ENCODE results near the gene COMMD1.
A peak's percentile ranks its signal among the peaks of the same experiment; 100 is the strongest.
"Not testable (repeated sequence)": the region's sequence is repeated elsewhere in the genome, so short reads cannot be mapped to it uniquely, and the experiment has no call there.

COMMD1 gene

GRCh38 chr2:62102402-62102920 lies 197.0 kb downstream of the COMMD1 start:
- Mint-ChIP-seq H3K36me3 (ENCODE audit: insufficient read depth) (no peaks in the 10 kb centered on the region), H3K4me3 (no peak overlapping the region), H3K4me1 (ENCODE audit: low read depth in 2 of 2) (peaks cover 0 to 6% of the 10 kb centered on the region in 2 donors), H3K27me3 (no peaks in the 10 kb centered on the region), H3K27ac (peak overlapping the region in 1 of 2 donors; percentile 15), H3K9me3 (no peaks in the 10 kb centered on the region)
- ATAC-seq (replicated peaks) (no peak), DNase-seq (no peak)

- no peak overlapping the region for H3K27ac Mint-ChIP-seq
- no peaks in the 10 kb centered on the region for H3K27me3 Mint-ChIP-seq
- H3K4me1 Mint-ChIP-seq (ENCODE audit: low read depth in 2 of 2) = peaks cover 0 to under 1% of the 10 kb centered on the region in 2 donors
- H3K9me3 Mint-ChIP-seq = no peaks in the 10 kb centered on the region
- ATAC-seq (replicated peaks) (no peak), DNase-seq (no peak)
- H3K36me3 Mint-ChIP-seq (ENCODE audit: insufficient read depth) = no peaks in the 10 kb centered on the region
- no peak overlapping the region for H3K4me3 Mint-ChIP-seq
Observed at GRCh38 chr2:62109554-62109953, 204.1 kb downstream of the COMMD1 start.

GRCh38 chr2:62110415-62111025 lies 205.0 kb downstream of the COMMD1 start:
- Mint-ChIP-seq H3K27ac (no peak overlapping the region), H3K27me3 (no peaks in the 10 kb centered on the region), H3K4me3 (no peak overlapping the region), H3K36me3 (ENCODE audit: insufficient read depth) (no peaks in the 10 kb centered on the region), H3K9me3 (no peaks in the 10 kb centered on the region), H3K4me1 (ENCODE audit: low read depth in 2 of 2) (peaks cover 2 to 3% of the 10 kb centered on the region in 2 donors)
- ATAC-seq (replicated peaks) = no peak
- DNase-seq = no peak

- H3K27me3 Mint-ChIP-seq = no peaks in the 10 kb centered on the region
- DNase-seq = no peak
- ATAC-seq (replicated peaks) = no peak
- H3K9me3 Mint-ChIP-seq = no peaks in the 10 kb centered on the region
- H3K4me1 Mint-ChIP-seq (ENCODE audit: low read depth in 2 of 2) = peaks cover 4 to 7% of the 10 kb centered on the region in 2 donors
- no peak overlapping the region for H3K4me3 Mint-ChIP-seq
- H3K27ac Mint-ChIP-seq = peak overlapping the region in 1 of 2 donors; percentile 50
- H3K36me3 Mint-ChIP-seq (ENCODE audit: insufficient read depth) = no peaks in the 10 kb centered on the region
Observed at GRCh38 chr2:62112179-62112578, 206.7 kb downstream of the COMMD1 start.

- Mint-ChIP-seq H3K36me3 (ENCODE audit: insufficient read depth) (no peaks in the 10 kb centered on the region), H3K4me3 (no peak overlapping the region), H3K4me1 (ENCODE audit: low read depth in 2 of 2) (peaks cover 20 to 22% of the 10 kb centered on the region in 2 donors), H3K9me3 (no peaks in the 10 kb centered on the region), H3K27ac (no peak overlapping the region), H3K27me3 (no peaks in the 10 kb centered on the region)
- no peak for ATAC-seq (replicated peaks)
- DNase-seq = no peak
Observed at GRCh38 chr2:62114564-62114963, 209.1 kb downstream of the COMMD1 start.

- DNase-seq = no peak
- peaks cover 20 to 22% of the 10 kb centered on the region in 2 donors for H3K4me1 Mint-ChIP-seq (ENCODE audit: low read depth in 2 of 2)
- ATAC-seq (replicated peaks) = no peak
- H3K4me3 Mint-ChIP-seq = no peak overlapping the region
- no peaks in the 10 kb centered on the region for H3K36me3 Mint-ChIP-seq (ENCODE audit: insufficient read depth)
- H3K9me3 Mint-ChIP-seq = no peaks in the 10 kb centered on the region
- no peaks in the 10 kb centered on the region for H3K27me3 Mint-ChIP-seq
- H3K27ac Mint-ChIP-seq = no peak overlapping the region
Observed at GRCh38 chr2:62116983-62117382, 211.5 kb downstream of the COMMD1 start.

GRCh38 chr2:62118160-62118559 lies 212.7 kb downstream of the COMMD1 start:
- H3K36me3 Mint-ChIP-seq (ENCODE audit: insufficient read depth) = no peaks in the 10 kb centered on the region
- no peak for ATAC-seq (replicated peaks)
- no peak overlapping the region for H3K4me3 Mint-ChIP-seq
- peaks cover 20 to 22% of the 10 kb centered on the region in 2 donors for H3K4me1 Mint-ChIP-seq (ENCODE audit: low read depth in 2 of 2)
- no peak for DNase-seq
- peak overlapping the region; percentile 15 to 44 for H3K27ac Mint-ChIP-seq
- H3K9me3 Mint-ChIP-seq = no peaks in the 10 kb centered on the region
- H3K27me3 Mint-ChIP-seq = no peaks in the 10 kb centered on the region

- H3K27ac Mint-ChIP-seq = peak overlapping the region; percentile 44 to 46
- no peak for DNase-seq
- H3K4me3 Mint-ChIP-seq = no peak overlapping the region
- ATAC-seq (replicated peaks) = no peak
- H3K36me3 Mint-ChIP-seq (ENCODE audit: insufficient read depth) = no peaks in the 10 kb centered on the region
- H3K9me3 Mint-ChIP-seq = no peaks in the 10 kb centered on the region
- H3K27me3 Mint-ChIP-seq = no peaks in the 10 kb centered on the region
- peaks cover 20 to 22% of the 10 kb centered on the region in 2 donors for H3K4me1 Mint-ChIP-seq (ENCODE audit: low read depth in 2 of 2)
Observed at GRCh38 chr2:62119311-62119974, 214.0 kb downstream of the COMMD1 start.

GRCh38 chr2:62126239-62126638 lies 220.8 kb downstream of the COMMD1 start:
- not testable (repeated sequence) for ATAC-seq (replicated peaks); H3K36me3 Mint-ChIP-seq (ENCODE audit: insufficient read depth); H3K9me3 Mint-ChIP-seq; H3K4me3 Mint-ChIP-seq; H3K4me1 Mint-ChIP-seq (ENCODE audit: low read depth in 2 of 2); DNase-seq; H3K27me3 Mint-ChIP-seq; H3K27ac Mint-ChIP-seq

GRCh38 chr2:62133320-62133823 lies 227.9 kb downstream of the COMMD1 start:
- Mint-ChIP-seq H3K4me1 (ENCODE audit: low read depth in 2 of 2) (no peaks in the 10 kb centered on the region), H3K27ac (no peak overlapping the region), H3K9me3 (no peaks in the 10 kb centered on the region), H3K27me3 (no peaks in the 10 kb centered on the region), H3K36me3 (ENCODE audit: insufficient read depth) (peaks cover 6% of the 10 kb centered on the region), H3K4me3 (no peak overlapping the region)
- DNase-seq = no peak
- ATAC-seq (replicated peaks) = no peak

GRCh38 chr2:62136956-62137830 lies 231.7 kb downstream of the COMMD1 start:
- peaks cover 6% of the 10 kb centered on the region for H3K36me3 Mint-ChIP-seq (ENCODE audit: insufficient read depth)
- DNase-seq (no peak), ATAC-seq (replicated peaks) (no peak)
- H3K4me3 Mint-ChIP-seq = no peak overlapping the region
- peaks cover 0 to 3% of the 10 kb centered on the region in 2 donors for H3K4me1 Mint-ChIP-seq (ENCODE audit: low read depth in 2 of 2)
- no peak overlapping the region for H3K27ac Mint-ChIP-seq
- no peaks in the 10 kb centered on the region for H3K27me3 Mint-ChIP-seq
- no peaks in the 10 kb centered on the region for H3K9me3 Mint-ChIP-seq

- peaks cover 6% of the 10 kb centered on the region for H3K36me3 Mint-ChIP-seq (ENCODE audit: insufficient read depth)
- ATAC-seq (replicated peaks) (no peak), DNase-seq (no peak)
- no peaks in the 10 kb centered on the region for H3K9me3 Mint-ChIP-seq
- H3K4me3 Mint-ChIP-seq = no peak overlapping the region
- no peaks in the 10 kb centered on the region for H3K27me3 Mint-ChIP-seq
- H3K27ac Mint-ChIP-seq = no peak overlapping the region
- H3K4me1 Mint-ChIP-seq (ENCODE audit: low read depth in 2 of 2) = peaks cover 2 to 8% of the 10 kb centered on the region in 2 donors
Observed at GRCh38 chr2:62140426-62141141, 235.1 kb downstream of the COMMD1 start.

All from effector memory CD8-positive, alpha-beta T cell (primary cell).